CD14-positive monocyte (primary cell): ENCODE results near the gene IFRD2. TPM values are rescaled to one million over a fixed set of nuclear protein-coding genes. Genes with fewer than 3 reads are reported as not detected.
A peak's percentile ranks its signal among the peaks of the same experiment; 100 is the strongest.

Experiments used
- DNase-seq, 3 donors: peaks; one replicate each; pipeline ENCODE4 v3.0.0-alpha.2; 2011 to 2022
- H2AFZ ChIP-seq: 2 replicates; pipeline ENCODE4 v1.6.0; 2012; ENCODE audit warnings: mild to moderate bottlenecking, low read depth, low read length, inconsistent platforms; ENCODE audit not compliant: insufficient read depth, poor library complexity, severe bottlenecking
- H3K27ac ChIP-seq, 2 donors: 1 replicate in 1 of 2; 2 replicates in 1 of 2; pipeline ENCODE4 v1.5.1; 2012 to 2013; ENCODE audit warnings: low read length in 2 of 2, control low read depth in 1 of 2, inconsistent platforms in 1 of 2, low read depth in 1 of 2, mild to moderate bottlenecking in 1 of 2
- H3K27me3 ChIP-seq, 2 donors: one replicate each; pipeline versions ENCODE4 v1.6.0 to v1.6.1; 2011 to 2013; ENCODE audit warnings: low read length in 2 of 2; ENCODE audit not compliant: control insufficient read depth in 2 of 2, insufficient read depth in 2 of 2
- H3K36me3 ChIP-seq, 2 donors: replicated peaks in 1 of 2; 1 replicate in 1 of 2; 2 replicates in 1 of 2; pipeline versions ENCODE4 v1.5.1 to v1.6.1; 2012 to 2013; ENCODE audit warnings: low read length in 2 of 2, control low read depth in 1 of 2, inconsistent platforms in 1 of 2, mild to moderate bottlenecking in 1 of 2; ENCODE audit not compliant: insufficient read depth in 2 of 2, control insufficient read depth in 1 of 2
- H3K4me1 ChIP-seq, 2 donors: 1 replicate in 1 of 2; 2 replicates in 1 of 2; pipeline versions ENCODE4 v1.5.1 to v1.6.1; 2012 to 2013; ENCODE audit warnings: low read length in 2 of 2, control low read depth in 1 of 2, inconsistent platforms in 1 of 2, mild to moderate bottlenecking in 1 of 2, moderate library complexity in 1 of 2; ENCODE audit not compliant: insufficient read depth in 2 of 2, control insufficient read depth in 1 of 2
- H3K4me2 ChIP-seq: replicated peaks from 2 replicates; pipeline ENCODE3; 2012; ENCODE audit warnings: low read length, moderate library complexity, mild to moderate bottlenecking; ENCODE audit not compliant: poor library complexity, severe bottlenecking; ENCODE audit errors: extremely low read depth
- H3K4me3 ChIP-seq, 3 experiments: fragments of 200-600 bp in 1 of 3; sonication (generic) in 1 of 3; replicated peaks in 1 of 3; 1 replicate in 2 of 3; 2 replicates in 1 of 3; pipeline ENCODE4 v1.5.1; 2011 to 2013; ENCODE audit warnings: low read length in 3 of 3, mild to moderate bottlenecking in 3 of 3, control low read depth in 2 of 3, low read depth in 2 of 3, inconsistent platforms in 1 of 3, moderate library complexity in 1 of 3
- H3K79me2 ChIP-seq: 2 replicates; pipeline ENCODE4 v1.6.0; 2012; ENCODE audit warnings: mild to moderate bottlenecking, control low read depth, inconsistent platforms, low read length, moderate library complexity; ENCODE audit not compliant: insufficient read depth
- H3K9ac ChIP-seq: 2 replicates; pipeline ENCODE4 v1.6.0; 2017; ENCODE audit warnings: low read length, mild to moderate bottlenecking; ENCODE audit not compliant: insufficient read depth, poor library complexity, severe bottlenecking
- H3K9me3 ChIP-seq, 2 donors: replicated peaks in 1 of 2; 1 replicate in 1 of 2; 2 replicates in 1 of 2; pipeline versions ENCODE4 v1.5.1 to v1.6.1; 2012 to 2013; ENCODE audit warnings: low read length in 2 of 2, control low read depth in 1 of 2; ENCODE audit not compliant: control insufficient read depth in 1 of 2, insufficient read depth in 1 of 2
- H4K20me1 ChIP-seq: 2 replicates; pipeline ENCODE4 v1.6.0; 2012; ENCODE audit warnings: mild to moderate bottlenecking, low read length, control low read depth, moderate library complexity; ENCODE audit not compliant: insufficient read depth
- H3K27ac Mint-ChIP-seq, 7 donors: one replicate each; pipeline ENCODE4 v1.8.0; 2020; ENCODE audit warnings: mild to moderate bottlenecking in 7 of 7, mixed read lengths in 7 of 7, moderate library complexity in 6 of 7, inconsistent platforms in 2 of 7
- H3K27me3 Mint-ChIP-seq, 3 donors: one replicate each; pipeline ENCODE4 v1.8.0; 2021 to 2022; ENCODE audit warnings: low read depth in 3 of 3, mild to moderate bottlenecking in 3 of 3, mixed read lengths in 3 of 3, moderate library complexity in 3 of 3, inconsistent platforms in 1 of 3
- H3K36me3 Mint-ChIP-seq, 2 donors: one replicate each; pipeline ENCODE4 v1.8.0; 2020; ENCODE audit warnings: mixed read lengths in 2 of 2, inconsistent platforms in 1 of 2, mild to moderate bottlenecking in 1 of 2
- H3K4me1 Mint-ChIP-seq: one replicate; pipeline ENCODE4 v1.8.0; 2020; ENCODE audit warnings: mild to moderate bottlenecking, mixed read lengths
- H3K4me3 Mint-ChIP-seq, 2 donors: one replicate each; pipeline ENCODE4 v1.8.0; 2020; ENCODE audit warnings: mild to moderate bottlenecking in 2 of 2, mixed read lengths in 2 of 2, moderate library complexity in 1 of 2
- H3K9me3 Mint-ChIP-seq, 7 donors: one replicate each; pipeline ENCODE4 v1.8.0; 2020 to 2022; ENCODE audit warnings: mixed read lengths in 7 of 7, mild to moderate bottlenecking in 6 of 7, moderate library complexity in 6 of 7, inconsistent platforms in 2 of 7
- CTCF ChIP-seq: fragments of 200-600 bp; IDR thresholded peaks from one replicate; pipeline ENCODE4 v1.8.0; 2022; ENCODE audit warnings: antibody characterized with exemption, mild to moderate bottlenecking
- WGBS: methylation state at CpG from one replicate; pipeline ENCODE4 v1.1.5; 2013; ENCODE audit warnings: missing lambda C conversion rate; ENCODE audit not compliant: insufficient coverage; 5-methylcytosine and 5-hydroxymethylcytosine counted together
- intact Hi-C, 2 donors: fragments of 100-400 bp; cut with micrococcal nuclease; formaldehyde crosslinking; loops; one replicate each; pipeline versions ENCODE4 v1.15.0 to v1.15.1; 2023
- polyA plus RNA-seq, 3 donors: library from polyadenylated mRNA; depleted of rRNA in 1 of 3; unstranded in 2 of 3; stranded (reverse) in 1 of 3; fragments of 300-500 nt in 2 of 3; fragments of >200 nt in 1 of 3; fragmentation: Illumina TruSeq in 2 of 3; gene quantifications; 1 replicate in 2 of 3; 2 replicates in 1 of 3; pipeline ENCODE4 v1.2.3, GENCODE V29; 2012 to 2021

Gene IFRD2
- polyA plus RNA-seq, 3 donors, result 17.1 to 35.1 (median 23.3) TPM

- Mint-ChIP-seq H3K36me3 (peaks cover 50 to 89% of the 10 kb centered on the region in 2 donors), H3K4me3 (peak overlapping the region; percentile 51 to 57), H3K27me3 (peaks cover 0 to 3% (median 0%) of the 10 kb centered on the region in 3 donors), H3K9me3 (peaks cover 0 to 2% (median 0%) of the 10 kb centered on the region in 7 donors), H3K4me1 (peaks cover 79% of the 10 kb centered on the region), H3K27ac (peak overlapping the region; percentile 81 to 98 (median 90))
- peak in 1 of 3 donors; percentile 53 for DNase-seq
- intact Hi-C loops, result no loop called here
- Histone ChIP-seq H4K20me1 (peaks cover 98% of the 10 kb centered on the region), H3K27me3 (no peaks in the 10 kb centered on the region), H2AFZ (no peak overlapping the region), H3K79me2 (peaks cover 100% of the 10 kb centered on the region), H3K4me2 (peak overlapping the region; percentile 49), H3K9ac (no peak overlapping the region), H3K36me3 (peaks cover 65 to 66% of the 10 kb centered on the region in 2 donors), H3K9me3 (no peaks in the 10 kb centered on the region), H3K27ac (peak overlapping the region; percentile 98 to 100), H3K4me3 (peak overlapping the region in 1 of 3 experiments; percentile 73), H3K4me1 (peaks cover 87 to 90% of the 10 kb centered on the region in 2 donors)
- 0% methylated on average over 1 of the region's 3 CpGs for WGBS
- no peak for TF ChIP-seq CTCF
These were observed 43.8 kb downstream of the IFRD2 start for GRCh38 chr3:50248387-50248786.

- Histone ChIP-seq H3K4me3 (peak overlapping the region in 2 of 3 experiments; percentile 28 to 73), H3K36me3 (peaks cover 48% of the 10 kb centered on the region in 2 donors), H3K4me1 (peaks cover 87 to 90% of the 10 kb centered on the region in 2 donors), H2AFZ (no peak overlapping the region), H4K20me1 (peaks cover 92% of the 10 kb centered on the region), H3K27ac (peak overlapping the region; percentile 98 to 100), H3K79me2 (peaks cover 100% of the 10 kb centered on the region), H3K27me3 (no peaks in the 10 kb centered on the region), H3K4me2 (peak overlapping the region; percentile 83), H3K9me3 (no peaks in the 10 kb centered on the region), H3K9ac (peak overlapping the region; percentile 61)
- Mint-ChIP-seq H3K27me3 (peaks cover 0 to 3% (median 0%) of the 10 kb centered on the region in 3 donors), H3K4me1 (peaks cover 87% of the 10 kb centered on the region), H3K27ac (peak overlapping the region; percentile 96 to 98 (median 98)), H3K9me3 (peaks cover 0 to 2% (median 0%) of the 10 kb centered on the region in 7 donors), H3K4me3 (peak overlapping the region; percentile 74 to 88), H3K36me3 (peaks cover 38 to 78% of the 10 kb centered on the region in 2 donors)
- TF ChIP-seq CTCF, result peak; percentile 77
- intact Hi-C loops, result loop anchor here (1.0 to 2.0 kb wide), 2 partner anchors 19 to 20 kb away; no protein-coding TSS in a partner anchor
- whole genome bisulfite sequencing, result 3% methylated on average over 7 of the region's 10 CpGs
- DNase-seq, result peak; percentile 75 to 89 (median 77)
These were observed 45.7 kb downstream of the IFRD2 start for GRCh38 chr3:50246517-50246954.
